Liver (tissue), 9 donors: Measurements from ENCODE around the gene MAML3. TPM values are rescaled to one million over a fixed set of nuclear protein-coding genes. Genes with fewer than 3 reads are reported as not detected.

ENCODE experiments used
- DNase-seq: peaks from one replicate; pipeline ENCODE4 v3.0.0-alpha.2; 2017; ENCODE audit warnings: low spot score
- H3K27ac ChIP-seq, 2 donors: one replicate each; pipeline ENCODE4 v1.7.0; 2013; ENCODE audit warnings: inconsistent platforms in 2 of 2, low read length in 2 of 2, control low read depth in 1 of 2, low read depth in 1 of 2, mild to moderate bottlenecking in 1 of 2
- H3K27me3 ChIP-seq, 4 donors: one replicate each; pipeline versions ENCODE4 v1.6.1 to v1.7.0; 2013; ENCODE audit warnings: low read length in 3 of 4, inconsistent platforms in 1 of 4, mild to moderate bottlenecking in 1 of 4, moderate library complexity in 1 of 4; ENCODE audit not compliant: control insufficient read depth in 4 of 4, insufficient read depth in 4 of 4
- H3K36me3 ChIP-seq, 4 donors: one replicate each; pipeline versions ENCODE4 v1.6.1 to v1.7.0; 2013; ENCODE audit warnings: low read length in 3 of 4, mild to moderate bottlenecking in 3 of 4, low read depth in 1 of 4, moderate library complexity in 1 of 4; ENCODE audit not compliant: control insufficient read depth in 4 of 4, insufficient read depth in 3 of 4
- H3K4me1 ChIP-seq, 4 donors: one replicate each; pipeline versions ENCODE4 v1.6.1 to v1.7.0; 2013; ENCODE audit warnings: low read length in 3 of 4, mild to moderate bottlenecking in 3 of 4, moderate library complexity in 1 of 4; ENCODE audit not compliant: control insufficient read depth in 4 of 4, insufficient read depth in 4 of 4
- H3K4me3 ChIP-seq, 3 donors: one replicate each; pipeline versions ENCODE4 v1.6.1 to v1.7.0; 2013; ENCODE audit warnings: low read length in 3 of 3, control low read depth in 1 of 3, low read depth in 1 of 3, mild to moderate bottlenecking in 1 of 3
- H3K9ac ChIP-seq, 2 donors: one replicate each; pipeline ENCODE4 v1.7.0; 2013; ENCODE audit warnings: low read length in 2 of 2, mild to moderate bottlenecking in 2 of 2, moderate library complexity in 2 of 2, control low read depth in 1 of 2, low read depth in 1 of 2
- H3K9me3 ChIP-seq, 4 donors: one replicate each; pipeline versions ENCODE4 v1.6.1 to v1.7.0; 2013; ENCODE audit warnings: low read length in 3 of 4; ENCODE audit not compliant: control insufficient read depth in 4 of 4
- ATF3 ChIP-seq: IDR thresholded peaks from 2 replicates; pipeline ENCODE4 v1.6.1; 2016; ENCODE audit warnings: antibody characterized with exemption
- CTCF ChIP-seq: fragments of 150-350 bp; IDR thresholded peaks from 2 replicates; pipeline ENCODE4 v1.5.1; 2017; ENCODE audit warnings: improper control_type of control experiment, low read depth, low read length; ENCODE audit not compliant: missing input control
- EGR1 ChIP-seq, 2 donors: IDR thresholded peaks; 2 replicates each; pipeline ENCODE4 v1.6.1; 2016 to 2018; ENCODE audit warnings: antibody characterized with exemption in 2 of 2, low read depth in 2 of 2
- FOXA1 ChIP-seq: IDR thresholded peaks from 2 replicates; pipeline ENCODE4 v1.6.1; 2016; ENCODE audit warnings: antibody characterized with exemption
- FOXA2 ChIP-seq: IDR thresholded peaks from 2 replicates; pipeline ENCODE4 v1.6.1; 2016; ENCODE audit warnings: antibody characterized with exemption
- GABPA ChIP-seq, 2 donors: IDR thresholded peaks in 1 of 2; conservative IDR thresholded peaks in 1 of 2; 2 replicates each; pipeline ENCODE4 v1.6.1; 2016; ENCODE audit warnings: antibody characterized with exemption in 2 of 2, mild to moderate bottlenecking in 1 of 2, moderate library complexity in 1 of 2
- HNF4A ChIP-seq, 2 donors: conservative IDR thresholded peaks; 2 replicates each; pipeline ENCODE4 v1.6.1; 2016; ENCODE audit warnings: antibody characterized with exemption in 2 of 2, mild to moderate bottlenecking in 2 of 2
- HNF4G ChIP-seq: IDR thresholded peaks from 2 replicates; pipeline ENCODE4 v1.6.1; 2016; ENCODE audit warnings: antibody characterized with exemption
- JUND ChIP-seq, 2 donors: IDR thresholded peaks; 2 replicates each; pipeline ENCODE4 v1.6.1; 2016; ENCODE audit warnings: antibody characterized with exemption in 2 of 2
- MAX ChIP-seq: IDR thresholded peaks from 2 replicates; pipeline ENCODE4 v1.6.1; 2016; ENCODE audit warnings: antibody characterized with exemption
- NR2F2 ChIP-seq: IDR thresholded peaks from 2 replicates; pipeline ENCODE4 v1.6.1; 2016; ENCODE audit warnings: antibody characterized with exemption
- RAD21 ChIP-seq, 2 donors: IDR thresholded peaks; 2 replicates each; pipeline ENCODE4 v1.6.1; 2016; ENCODE audit warnings: antibody characterized with exemption in 2 of 2, mild to moderate bottlenecking in 2 of 2
- REST ChIP-seq: IDR thresholded peaks from 2 replicates; pipeline ENCODE4 v1.6.1; 2016; ENCODE audit warnings: antibody characterized with exemption, mild to moderate bottlenecking
- RXRA ChIP-seq, 2 donors: IDR thresholded peaks; 2 replicates each; pipeline ENCODE4 v1.6.1; 2017 to 2018; ENCODE audit warnings: antibody characterized with exemption in 2 of 2, mild to moderate bottlenecking in 1 of 2
- SP1 ChIP-seq: IDR thresholded peaks from 2 replicates; pipeline ENCODE4 v1.6.1; 2018; ENCODE audit warnings: antibody characterized with exemption, mild to moderate bottlenecking
- TAF1 ChIP-seq: conservative IDR thresholded peaks from 2 replicates; pipeline ENCODE4 v1.6.1; 2016; ENCODE audit warnings: antibody characterized with exemption, mild to moderate bottlenecking
- YY1 ChIP-seq: IDR thresholded peaks from 2 replicates; pipeline ENCODE4 v1.6.1; 2016; ENCODE audit warnings: antibody characterized with exemption, mild to moderate bottlenecking
- ZBTB33 ChIP-seq: IDR thresholded peaks from 2 replicates; pipeline ENCODE4 v1.6.1; 2016; ENCODE audit warnings: antibody characterized with exemption
- WGBS: extraction: QIAGEN DNeasy Blood & Tissue Kit; methylation state at CpG from one replicate; pipeline ENCODE4 v1.1.7; 2013; 5-methylcytosine and 5-hydroxymethylcytosine counted together
- polyA plus RNA-seq, 2 donors: library from polyadenylated mRNA; stranded (reverse) in 1 of 2; unstranded in 1 of 2; fragments of 200-250 nt in 1 of 2; fragments of >200 nt in 1 of 2; fragmentation: Nextera tagmentation in 1 of 2; extraction: Ambion mirVana in 1 of 2; gene quantifications; one replicate each; pipeline versions ENCODE4 v1.2.1 to v1.2.3, GENCODE V29; 2013 to 2015
- total RNA-seq, 2 donors: library from RNA; depleted of rRNA; stranded (reverse); fragments of >200 nt; gene quantifications; one replicate each; pipeline ENCODE4 v1.2.3, GENCODE V29; 2014
- donor health status: healthy.
- donor health status: healthy.
- donor health status: healthy.
- donor health status: healthy.
- donor health status: healthy.

MAML3 gene
- total and polyA plus RNA-seq, 4 donors = 1.3 to 4.3 (median 2.7) TPM

GRCh38 chr4:139905489-139905888 lies 248.5 kb downstream of the MAML3 start:
- H3K4me1 ChIP-seq = peaks cover 0 to 15% (median 10%) of the 10 kb centered on the region in 4 donors
- no peak overlapping the region for H3K9ac ChIP-seq
- no peak for TF ChIP-seq HNF4A (conservative IDR thresholded peaks at IDR 0.05)
- no peak for TF ChIP-seq REST
- no peak for TF ChIP-seq JUND (IDR thresholded peaks at IDR 0.05)
- no peak for TF ChIP-seq GABPA (IDR thresholded peaks at IDR 0.05 in 1 of 2, conservative IDR thresholded peaks at IDR 0.05 in 1 of 2)
- TF ChIP-seq ZBTB33 = no peak
- TF ChIP-seq ATF3 = no peak
- TF ChIP-seq YY1 = no peak
- no peak for TF ChIP-seq EGR1 (IDR thresholded peaks at IDR 0.05; ENCODE audit: low read depth in 2 of 2)
- no peak for TF ChIP-seq FOXA1
- TF ChIP-seq RXRA (IDR thresholded peaks at IDR 0.05) = no peak
- TF ChIP-seq FOXA2 = no peak
- TF ChIP-seq HNF4G = no peak
- TF ChIP-seq NR2F2 = no peak
- TF ChIP-seq SP1 = no peak
- no peak for TF ChIP-seq TAF1
- TF ChIP-seq MAX = no peak
- no peak for TF ChIP-seq CTCF
- no peak for TF ChIP-seq RAD21 (IDR thresholded peaks at IDR 0.05)
- no peak overlapping the region for H3K27ac ChIP-seq
- no peaks in the 10 kb centered on the region for H3K9me3 ChIP-seq
- no peak for DNase-seq
- H3K4me3 ChIP-seq = no peak overlapping the region
- H3K36me3 ChIP-seq = no peaks in the 10 kb centered on the region
- WGBS = 91% methylated on average over 1 of the region's 1 CpG
- H3K27me3 ChIP-seq = no peaks in the 10 kb centered on the region
